GM12801 (cell line): Measurements from ENCODE around the gene LHPP.

Experiments used
- CTCF ChIP-seq: IDR thresholded peaks from one replicate; pipeline ENCODE4 v1.5.1; 2011; ENCODE audit warnings: control low read depth; ENCODE audit not compliant: insufficient read length; ENCODE audit errors: extremely low read depth

Gene LHPP

GRCh38 chr10:124644771-124645415, 183.3 kb downstream of the LHPP start:
- no peak for TF ChIP-seq CTCF

GRCh38 chr10:124645467-124646095, 184.0 kb downstream of the LHPP start:
- no peak for TF ChIP-seq CTCF

GRCh38 chr10:124646483-124647352, 185.1 kb downstream of the LHPP start:
- TF ChIP-seq CTCF, result no peak

GRCh38 chr10:124647421-124648130, 186.0 kb downstream of the LHPP start:
- TF ChIP-seq CTCF, result no peak

GRCh38 chr10:124648131-124648475, 186.5 kb downstream of the LHPP start:
- TF ChIP-seq CTCF, result no peak

- no peak for TF ChIP-seq CTCF
Measured at GRCh38 chr10:124648738-124649137, 187.1 kb downstream of the LHPP start.

- TF ChIP-seq CTCF, result no peak
Measured at GRCh38 chr10:124649214-124649613, 187.6 kb downstream of the LHPP start.
